PC-3 (cell line): ENCODE results near the gene TSPAN32. TPM values are rescaled to one million over a fixed set of nuclear protein-coding genes. Genes with fewer than 3 reads are reported as not detected.

ENCODE experiments used
- ATAC-seq: fragments of 200-7000 bp; cut with Tn5 transposase; 2 replicates; pipeline ENCODE4 v1.9.1; 2020; ENCODE audit warnings: mild to moderate bottlenecking, moderate library complexity
- BruUV-seq: library from RNA; stranded (reverse); fragments of 400-500 nt; replicated peaks from 2 replicates; lab custom pipeline; 2021; lab: Mats Ljungman, UMichigan
- CTCF ChIA-PET: fragments of 300-600 bp; sonication (Branson Sonifier 250); formaldehyde crosslinking; loops from one replicate; lab custom pipeline; 2022; ENCODE audit warnings: antibody characterized with exemption; lab: Charles Lee
- POLR2A ChIA-PET: fragments of 300-600 bp; sonication (Branson Sonifier 250); formaldehyde crosslinking; loops from one replicate; lab custom pipeline; 2022; ENCODE audit warnings: antibody characterized with exemption; ENCODE audit not compliant: unreplicated experiment; lab: Charles Lee
- DNase-seq: peaks from one replicate; pipeline ENCODE4 v3.0.0-alpha.2; 2015
- H2AFZ ChIP-seq: fragments of 300-600 bp; sonication (generic); 2 replicates; pipeline ENCODE4 v1.6.0; 2016; ENCODE audit warnings: antibody characterized with exemption, low read length
- H3F3A ChIP-seq: fragments of 300-600 bp; sonication (generic); one replicate; pipeline ENCODE4 v1.6.0; 2017; ENCODE audit warnings: antibody characterized with exemption, low read length, control low read depth, mild to moderate bottlenecking; ENCODE audit not compliant: unreplicated experiment
- H3K27ac ChIP-seq: fragments of 300-600 bp; sonication (generic); 2 replicates; pipeline ENCODE4 v1.5.1; 2016; ENCODE audit warnings: mild to moderate bottlenecking, low read length
- H3K27me3 ChIP-seq: fragments of 300-600 bp; sonication (generic); 2 replicates; pipeline ENCODE4 v1.6.1; 2016; ENCODE audit warnings: low read length, mixed read lengths
- H3K36me3 ChIP-seq: fragments of 300-600 bp; sonication (generic); 2 replicates; pipeline ENCODE4 v1.6.1; 2016; ENCODE audit warnings: low read depth, mixed run types, low read length, mixed read lengths
- H3K4me1 ChIP-seq: fragments of 300-600 bp; sonication (generic); 2 replicates; pipeline ENCODE4 v1.5.1; 2016; ENCODE audit warnings: low read length; ENCODE audit not compliant: insufficient read depth
- H3K4me2 ChIP-seq: fragments of 300-600 bp; sonication (generic); 2 replicates; pipeline ENCODE4 v1.6.0; 2016; ENCODE audit warnings: low read length
- H3K4me3 ChIP-seq: fragments of 300-600 bp; sonication (generic); 2 replicates; pipeline ENCODE4 v1.5.1; 2016; ENCODE audit warnings: mild to moderate bottlenecking, low read length, mixed read lengths
- H3K79me2 ChIP-seq: fragments of 300-600 bp; sonication (generic); 2 replicates; pipeline ENCODE4 v1.6.1; 2017; ENCODE audit warnings: low read length, mixed read lengths
- H3K9ac ChIP-seq: fragments of 300-600 bp; sonication (generic); 2 replicates; pipeline ENCODE4 v1.6.0; 2016; ENCODE audit warnings: mild to moderate bottlenecking, low read length
- H3K9me2 ChIP-seq: fragments of 300-600 bp; sonication (generic); replicated peaks from 2 replicates; pipeline ENCODE4 v1.6.1; 2016; ENCODE audit warnings: mixed run types, low read length, mixed read lengths
- H3K9me3 ChIP-seq: fragments of 300-600 bp; sonication (generic); 2 replicates; pipeline ENCODE4 v1.6.1; 2016; ENCODE audit warnings: low read length, mixed read lengths
- H4K20me1 ChIP-seq: fragments of 300-600 bp; sonication (generic); 2 replicates; pipeline ENCODE4 v1.6.1; 2016; ENCODE audit warnings: low read length, mixed read lengths
- CTCF ChIP-seq: fragments of 300-600 bp; sonication (generic); conservative IDR thresholded peaks from 2 replicates; pipeline ENCODE4 v1.5.1; 2017; ENCODE audit warnings: antibody characterized with exemption, low read depth, mild to moderate bottlenecking, low read length
- EZH2 ChIP-seq: fragments of 300-600 bp; sonication (generic); IDR thresholded peaks from one replicate; pipeline ENCODE4 v1.6.1; 2017; ENCODE audit warnings: antibody characterized with exemption, mild to moderate bottlenecking, low read length; ENCODE audit not compliant: unreplicated experiment
- EZH2phosphoT487 ChIP-seq: fragments of 300-600 bp; sonication (generic); IDR thresholded peaks from 2 replicates; pipeline ENCODE4 v1.6.1; 2018; ENCODE audit warnings: mild to moderate bottlenecking, antibody characterized with exemption, low read length, borderline replicate concordance
- intact Hi-C: fragments of 100-400 bp; cut with micrococcal nuclease; formaldehyde crosslinking; loops from 2 replicates; pipeline ENCODE4 v1.9.0; 2023
- total RNA-seq: library from RNA; depleted of rRNA; stranded (reverse); fragments of >200 nt; gene quantifications from 2 replicates; pipeline ENCODE4 v1.2.3, GENCODE V29; 2014

The TSPAN32 gene
- total RNA-seq, 1 experiment from 2014 or later: not detected

GRCh38 chr11:2297623-2298030, 4.2 kb upstream of the TSPAN32 start:
- no peak overlapping the region for H3K4me2 ChIP-seq
- no peaks in the 10 kb centered on the region for H3K9me3 ChIP-seq
- POLR2A ChIA-PET: no interaction called here
- no peak overlapping the region for H2AFZ ChIP-seq
- CTCF ChIA-PET: no interaction called here
- H3K4me3 ChIP-seq: no peak overlapping the region
- intact Hi-C loops: no loop called here
- no peak for TF ChIP-seq CTCF
- no peak for TF ChIP-seq EZH2phosphoT487
- no peak for TF ChIP-seq EZH2
- no peaks in the 10 kb centered on the region for H4K20me1 ChIP-seq
- BruUV-seq: no TSS peak
- no peaks in the 10 kb centered on the region for H3K36me3 ChIP-seq
- no peaks in the 10 kb centered on the region for H3K9me2 ChIP-seq
- DNase-seq (no peak), ATAC-seq (no peak)
- no peak overlapping the region for H3K9ac ChIP-seq
- H3K27ac ChIP-seq: no peak overlapping the region
- H3K4me1 ChIP-seq: no peaks in the 10 kb centered on the region
- H3K79me2 ChIP-seq: no peaks in the 10 kb centered on the region
- H3K27me3 ChIP-seq: no peaks in the 10 kb centered on the region
- H3F3A ChIP-seq: no peaks in the 10 kb centered on the region

- no TSS peak for BruUV-seq
Measured at GRCh38 chr11:2298131-2298794, 3.5 kb upstream of the TSPAN32 start.

More at GRCh38 chr11:2298131-2298794, 3.5 kb upstream of the TSPAN32 start:
- no peaks in the 10 kb centered on the region for H3K36me3 ChIP-seq
- H4K20me1 ChIP-seq: no peaks in the 10 kb centered on the region
- POLR2A ChIA-PET: no interaction called here
- no peaks in the 10 kb centered on the region for H3F3A ChIP-seq
- intact Hi-C loops: no loop called here
- no peaks in the 10 kb centered on the region for H3K79me2 ChIP-seq
- ATAC-seq: no peak
- no peaks in the 10 kb centered on the region for H3K9me2 ChIP-seq
- no peak for DNase-seq
- H3K9me3 ChIP-seq: no peaks in the 10 kb centered on the region
- H3K27ac ChIP-seq: no peak overlapping the region
- H3K4me1 ChIP-seq: no peaks in the 10 kb centered on the region
- H3K4me3 ChIP-seq: no peak overlapping the region
- H3K9ac ChIP-seq: no peak overlapping the region
- no peak overlapping the region for H2AFZ ChIP-seq
- no peaks in the 10 kb centered on the region for H3K27me3 ChIP-seq
- H3K4me2 ChIP-seq: no peak overlapping the region
- no peak for TF ChIP-seq CTCF
- TF ChIP-seq EZH2: no peak
- no peak for TF ChIP-seq EZH2phosphoT487
- CTCF ChIA-PET: interaction anchor here (0.5 kb wide), 1 partner anchor 11 kb away, joined by 3 read pairs; no protein-coding TSS in a partner anchor
